Muscle layer of colon (tissue), 2 donors: ENCODE results near the gene ACACA.
A peak's percentile ranks its signal among the peaks of the same experiment; 100 is the strongest.
"Not testable (repeated sequence)": the region's sequence is repeated elsewhere in the genome, so short reads cannot be mapped to it uniquely, and the experiment has no call there.

Source experiments
- H3K27ac ChIP-seq: one replicate; pipeline ENCODE4 v1.7.0; 2013; ENCODE audit warnings: low read depth, mild to moderate bottlenecking, low read length, moderate library complexity
- H3K27me3 ChIP-seq, 2 donors: one replicate each; pipeline ENCODE4 v1.7.0; 2013; ENCODE audit warnings: low read length in 2 of 2, mild to moderate bottlenecking in 2 of 2; ENCODE audit not compliant: insufficient read depth in 2 of 2, control insufficient read depth in 1 of 2
- H3K36me3 ChIP-seq: one replicate; pipeline ENCODE4 v1.7.0; 2013; ENCODE audit warnings: mild to moderate bottlenecking, low read length; ENCODE audit not compliant: insufficient read depth
- H3K4me1 ChIP-seq: one replicate; pipeline ENCODE4 v1.7.0; 2013; ENCODE audit warnings: mild to moderate bottlenecking, low read length; ENCODE audit not compliant: insufficient read depth
- H3K4me3 ChIP-seq, 2 donors: one replicate each; pipeline ENCODE4 v1.7.0; 2013; ENCODE audit warnings: low read length in 2 of 2, low read depth in 1 of 2, mild to moderate bottlenecking in 1 of 2, moderate library complexity in 1 of 2
- H3K9ac ChIP-seq: one replicate; pipeline ENCODE4 v1.7.0; 2013; ENCODE audit warnings: low read length
- H3K9me3 ChIP-seq: one replicate; pipeline ENCODE4 v1.7.0; 2013; ENCODE audit warnings: mild to moderate bottlenecking, low read length
- donor health status: abdominal sarcoma.
- donor health status: Adenocarcinoma of cecum.

The ACACA gene

DNA sequence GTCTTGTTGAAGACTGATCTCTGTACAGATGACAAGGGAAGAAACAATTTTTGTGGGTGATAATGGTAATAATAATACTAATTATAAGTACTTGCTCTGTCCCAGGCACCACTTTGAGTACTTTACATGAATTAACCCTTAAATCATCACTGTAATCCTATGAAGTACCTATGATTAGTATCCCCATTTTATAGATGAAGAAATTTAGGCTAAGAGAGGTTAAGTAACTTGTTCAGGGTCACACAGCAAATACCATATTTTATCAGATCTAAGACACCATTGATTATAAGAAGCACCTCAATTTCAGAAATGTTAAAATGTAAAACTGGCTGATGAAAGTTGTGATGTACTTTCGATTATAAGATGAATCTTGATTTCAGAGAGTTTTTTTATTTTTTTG lies 18.6 kb upstream of the ACACA start:
- Histone ChIP-seq H3K4me1 (no peaks in the 10 kb centered on the region), H3K36me3 (peaks cover 29% of the 10 kb centered on the region), H3K4me3 (no peak overlapping the region), H3K27ac (no peak overlapping the region), H3K9me3 (no peaks in the 10 kb centered on the region), H3K9ac (no peak overlapping the region), H3K27me3 (no peaks in the 10 kb centered on the region)

DNA sequence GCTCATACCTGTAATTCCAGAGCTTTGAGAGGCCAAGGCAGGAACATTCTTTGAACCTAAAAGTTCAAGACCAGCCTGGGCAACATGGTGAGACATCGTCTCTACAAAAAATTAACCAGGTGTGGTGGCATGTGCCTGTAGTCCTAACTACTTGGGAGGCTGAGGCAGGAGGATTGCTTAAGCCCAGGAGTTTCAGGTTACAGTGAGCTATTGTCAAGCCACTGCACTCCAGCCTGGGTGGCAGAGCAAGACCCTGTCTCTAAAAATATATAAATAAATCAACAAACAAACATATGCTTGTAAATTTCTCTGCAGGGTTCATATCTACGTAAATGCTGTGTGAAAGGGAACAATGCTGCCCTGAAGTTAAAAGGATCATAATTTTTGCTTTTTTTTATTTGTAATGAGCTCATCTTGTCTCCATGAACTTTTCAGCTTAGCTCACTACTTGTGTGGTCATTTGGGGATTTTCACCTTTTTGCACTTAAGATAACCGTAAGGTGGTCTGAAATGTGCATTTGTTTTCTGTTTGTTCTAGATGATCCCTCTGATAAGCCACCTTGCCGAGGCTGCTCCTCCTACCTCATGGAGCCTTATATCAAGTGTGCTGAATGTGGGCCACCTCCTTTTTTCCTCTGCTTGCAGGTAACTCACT lies 16.5 kb upstream of the ACACA start:
- Histone ChIP-seq H3K9me3 (no peaks in the 10 kb centered on the region), H3K27me3 (no peaks in the 10 kb centered on the region), H3K4me1 (no peaks in the 10 kb centered on the region), H3K36me3 (peaks cover 27% of the 10 kb centered on the region), H3K27ac (no peak overlapping the region), H3K9ac (no peak overlapping the region), H3K4me3 (no peak overlapping the region)

DNA sequence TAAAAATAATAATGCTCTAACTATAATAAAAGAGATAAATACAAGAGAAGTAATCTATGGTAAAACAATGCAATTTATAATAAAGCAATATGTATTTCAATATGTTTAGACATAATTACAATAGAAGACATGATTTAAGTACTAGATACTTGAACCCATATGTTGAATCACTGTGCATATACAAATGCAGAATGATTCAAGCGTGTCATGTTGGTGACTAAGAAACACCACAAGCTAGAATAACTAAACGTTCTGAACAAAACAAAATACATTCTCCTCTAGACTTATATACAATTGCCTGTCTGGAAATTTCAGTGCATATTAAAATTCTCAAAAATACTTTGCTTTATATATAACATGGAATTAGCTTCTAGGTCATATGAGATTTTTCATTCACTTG lies 11.2 kb upstream of the ACACA start:
- Histone ChIP-seq H3K9me3 (no peaks in the 10 kb centered on the region), H3K4me1 (no peaks in the 10 kb centered on the region), H3K36me3 (peaks cover 11% of the 10 kb centered on the region), H3K27ac (no peak overlapping the region), H3K4me3 (no peak overlapping the region), H3K27me3 (no peaks in the 10 kb centered on the region), H3K9ac (no peak overlapping the region)

DNA sequence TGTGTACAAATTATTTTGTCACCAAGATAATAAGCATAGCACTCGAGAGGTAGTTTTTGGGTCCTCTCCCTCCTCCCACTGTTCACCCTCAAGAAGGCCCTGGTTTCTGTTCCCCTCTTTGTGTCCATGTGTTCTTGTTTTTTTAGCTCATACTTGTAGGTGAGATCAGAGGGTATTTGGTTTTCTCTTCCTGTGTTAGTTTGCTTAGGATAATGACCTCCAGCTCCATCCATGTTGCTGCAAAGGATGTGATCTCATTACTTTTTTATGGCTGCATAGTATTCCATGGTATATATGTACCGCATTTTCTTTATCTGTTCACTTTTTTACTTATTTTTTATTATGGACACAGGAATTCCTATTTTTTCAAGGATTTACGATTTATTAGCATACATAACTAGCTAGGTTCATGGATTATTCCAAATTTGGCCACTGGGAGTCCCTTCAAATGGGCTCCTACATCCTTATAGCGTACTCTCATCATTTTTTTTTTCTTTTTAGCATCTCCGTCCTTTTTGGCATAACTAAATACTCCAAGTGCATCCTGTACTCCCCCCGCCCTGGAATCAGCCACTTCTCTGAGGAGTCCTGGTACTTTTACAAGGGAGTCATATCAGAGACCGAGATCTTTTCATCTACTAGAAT lies 7.4 kb upstream of the ACACA start:
- no peaks in the 10 kb centered on the region for H3K4me1 ChIP-seq
- H3K9me3 ChIP-seq = no peaks in the 10 kb centered on the region
- no peaks in the 10 kb centered on the region for H3K27me3 ChIP-seq
- H3K27ac ChIP-seq = no peak overlapping the region
- H3K9ac ChIP-seq = no peak overlapping the region
- H3K36me3 ChIP-seq = peaks cover 11% of the 10 kb centered on the region
- no peak overlapping the region for H3K4me3 ChIP-seq

DNA sequence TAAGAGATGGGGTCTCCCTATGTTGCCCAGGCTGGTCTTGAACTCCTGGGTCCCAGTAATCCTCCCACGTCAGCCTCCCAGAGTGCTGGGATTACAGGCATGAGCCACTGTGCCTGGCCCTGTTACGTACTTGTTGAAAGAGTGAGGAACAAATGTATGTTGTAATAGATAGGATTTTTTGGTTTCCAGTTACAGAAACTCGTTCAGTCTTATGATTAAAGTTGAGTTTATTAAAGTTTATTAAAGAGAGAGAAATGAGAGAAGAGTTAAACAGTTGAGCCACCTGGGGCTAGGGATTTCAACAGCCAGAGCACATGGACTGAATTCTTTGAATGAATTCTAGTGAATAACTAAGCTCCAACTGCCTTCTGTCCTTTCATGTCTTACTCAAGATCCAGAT lies 3.7 kb upstream of the ACACA start:
- Histone ChIP-seq H3K27ac (no peak overlapping the region), H3K4me3 (no peak overlapping the region), H3K27me3 (no peaks in the 10 kb centered on the region), H3K9me3 (no peaks in the 10 kb centered on the region), H3K9ac (no peak overlapping the region), H3K36me3 (peaks cover 11% of the 10 kb centered on the region), H3K4me1 (peaks cover 7% of the 10 kb centered on the region)

DNA sequence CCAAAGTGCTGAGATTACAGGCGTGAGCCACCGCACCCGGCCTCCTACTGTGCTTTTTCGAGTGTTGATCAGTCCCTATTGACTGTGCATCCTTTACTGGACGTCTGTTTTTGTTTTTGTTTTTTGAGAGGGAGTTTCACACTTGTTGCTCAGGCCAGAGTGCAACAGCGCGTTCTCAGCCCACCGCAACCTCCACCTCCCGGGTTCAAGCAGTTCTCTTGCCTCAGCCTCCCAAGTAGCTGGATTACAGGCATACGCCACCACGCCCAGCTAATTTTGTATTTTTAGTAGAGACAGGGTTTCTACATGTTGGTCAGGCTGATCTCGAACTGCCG lies 1.5 kb upstream of the ACACA start:
- peaks cover 17% of the 10 kb centered on the region for H3K4me1 ChIP-seq
- H3K9ac ChIP-seq, H3K9me3 ChIP-seq, H3K27me3 ChIP-seq, H3K36me3 ChIP-seq, H3K27ac ChIP-seq, H3K4me3 ChIP-seq: not testable (repeated sequence)

DNA sequence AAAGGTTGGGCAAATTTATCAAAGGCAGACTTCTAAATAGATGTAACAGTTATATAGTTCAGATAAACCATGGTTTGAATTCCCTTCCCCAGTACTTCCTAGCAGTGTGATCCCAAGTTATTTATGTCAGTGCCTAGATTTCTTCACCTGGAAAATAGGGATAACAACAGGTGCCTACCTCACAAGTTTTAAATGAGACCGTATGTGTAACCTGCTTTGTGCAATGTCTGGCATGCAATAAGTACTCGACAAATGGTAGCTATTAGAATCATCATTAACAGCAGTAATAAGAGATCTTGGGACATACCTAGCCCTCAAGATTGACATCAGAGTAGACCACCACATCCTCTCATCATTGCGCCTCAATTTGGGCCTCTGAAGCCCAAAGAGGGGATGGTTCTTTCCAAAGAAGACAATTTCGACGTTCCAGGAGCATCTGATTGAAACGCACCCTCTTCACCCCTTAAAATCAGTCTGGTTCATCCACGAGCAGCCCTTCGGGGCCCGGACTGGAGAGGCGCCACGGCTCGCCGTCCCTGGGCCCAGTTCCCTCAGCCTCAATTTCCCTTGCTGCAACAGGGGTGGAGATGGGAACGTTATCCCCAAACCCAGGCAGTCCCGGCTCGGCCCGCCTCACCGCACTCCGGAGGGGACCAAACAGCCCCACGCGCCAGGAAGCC lies 541 bp downstream of the ACACA start:
- Histone ChIP-seq H3K36me3 (no peaks in the 10 kb centered on the region), H3K27ac (peak overlapping the region; percentile 95), H3K9ac (peak overlapping the region; percentile 88), H3K4me3 (peak overlapping the region; percentile 85 to 87), H3K4me1 (peaks cover 17% of the 10 kb centered on the region), H3K9me3 (no peaks in the 10 kb centered on the region), H3K27me3 (no peaks in the 10 kb centered on the region)

DNA sequence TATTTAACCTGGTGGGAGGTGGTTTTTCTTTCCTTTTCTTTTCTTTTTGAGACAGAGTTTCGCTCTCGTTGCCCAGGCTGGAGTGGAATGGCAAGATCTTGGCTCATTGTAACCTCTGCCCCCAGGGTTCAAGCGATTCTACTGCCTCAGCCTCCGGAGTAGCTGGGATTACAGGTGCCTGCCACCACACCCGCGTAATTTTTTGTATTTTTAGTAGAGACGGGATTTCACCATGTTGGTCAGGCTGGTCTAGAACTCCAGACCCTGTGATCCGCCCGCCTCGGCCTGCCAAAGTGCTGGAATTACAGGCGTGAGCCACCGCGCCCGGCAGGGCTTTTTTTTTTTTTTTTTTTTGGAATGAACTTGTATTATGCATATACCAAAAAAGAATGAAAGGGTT lies 1.1 kb downstream of the ACACA start:
- peak overlapping the region; percentile 85 to 87 for H3K4me3 ChIP-seq
- not testable (repeated sequence) for H3K36me3 ChIP-seq, H3K9me3 ChIP-seq, H3K27ac ChIP-seq, H3K27me3 ChIP-seq
- peaks cover 17% of the 10 kb centered on the region for H3K4me1 ChIP-seq
- H3K9ac ChIP-seq = peak overlapping the region; percentile 88

DNA sequence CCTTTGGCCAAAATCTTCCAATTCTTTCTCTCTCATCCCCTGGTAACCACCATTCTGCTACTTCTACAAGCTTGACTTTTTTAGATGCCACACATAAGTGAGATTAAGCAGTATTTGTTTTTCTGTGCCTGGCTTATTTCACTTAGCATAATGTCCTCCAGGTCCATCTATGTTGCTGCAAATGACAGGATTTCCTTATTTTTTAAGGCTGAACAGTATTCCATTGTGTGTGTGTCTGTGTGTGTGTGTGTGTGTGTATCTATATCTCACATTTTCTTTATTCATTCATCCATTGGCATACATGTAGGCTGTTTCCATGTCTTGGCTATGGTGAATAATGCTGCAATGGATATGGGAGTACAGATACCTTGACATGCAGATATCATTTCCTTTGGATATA lies 6.1 kb downstream of the ACACA start:
- Histone ChIP-seq H3K36me3 (no peaks in the 10 kb centered on the region), H3K9ac (no peak overlapping the region), H3K27me3 (no peaks in the 10 kb centered on the region), H3K27ac (no peak overlapping the region), H3K4me1 (peaks cover 12% of the 10 kb centered on the region), H3K9me3 (no peaks in the 10 kb centered on the region), H3K4me3 (no peak overlapping the region)

DNA sequence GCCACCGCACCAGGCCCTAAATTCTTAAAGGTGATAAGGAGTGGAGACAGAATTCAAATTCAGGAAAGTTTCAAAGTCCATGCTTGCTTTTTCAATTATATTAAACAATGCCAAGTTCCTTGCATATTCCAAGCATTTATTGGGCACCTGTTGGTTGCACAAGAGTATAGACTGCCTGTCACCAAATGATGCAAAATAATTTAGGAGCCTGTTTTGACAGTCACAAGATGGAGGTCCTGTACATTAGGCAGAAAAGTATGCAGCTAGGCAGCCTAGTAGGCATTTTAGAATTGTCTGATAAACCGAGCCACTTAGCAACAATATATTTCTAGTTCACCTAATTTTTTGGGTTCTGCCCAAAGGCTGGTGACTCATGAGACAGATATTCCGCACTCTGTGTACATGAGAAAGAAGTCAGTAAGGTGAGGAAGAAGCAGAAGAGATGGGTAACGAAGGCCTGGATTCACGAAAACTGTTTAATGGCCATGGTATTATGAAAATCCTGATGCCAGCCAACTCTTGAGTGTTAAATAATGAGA lies 7.3 kb downstream of the ACACA start:
- Histone ChIP-seq H3K27me3 (no peaks in the 10 kb centered on the region), H3K9ac (no peak overlapping the region), H3K36me3 (no peaks in the 10 kb centered on the region), H3K9me3 (no peaks in the 10 kb centered on the region), H3K27ac (no peak overlapping the region), H3K4me1 (peaks cover under 1% of the 10 kb centered on the region), H3K4me3 (no peak overlapping the region)

DNA sequence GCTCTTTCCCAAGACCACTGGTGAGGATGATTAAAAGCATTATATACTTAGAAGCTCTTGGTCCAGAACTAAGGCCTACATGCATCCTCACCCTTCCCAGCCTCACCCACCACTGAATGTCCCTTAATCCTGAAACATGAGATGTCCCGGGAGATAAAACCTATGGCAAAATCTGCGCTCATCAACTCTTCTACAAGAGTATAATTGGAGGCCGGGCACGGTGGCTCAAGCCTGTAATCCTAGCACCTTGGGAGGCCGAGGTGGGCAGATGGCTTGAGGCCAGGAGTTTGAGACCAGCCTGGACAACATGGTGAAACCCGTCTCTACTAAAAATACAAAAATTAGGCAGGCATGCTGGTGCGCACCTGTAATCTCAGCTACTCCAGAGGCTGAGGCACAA lies 13.3 kb downstream of the ACACA start:
- Histone ChIP-seq H3K9ac (no peak overlapping the region), H3K27me3 (no peaks in the 10 kb centered on the region), H3K27ac (no peak overlapping the region), H3K36me3 (no peaks in the 10 kb centered on the region), H3K4me3 (no peak overlapping the region), H3K9me3 (no peaks in the 10 kb centered on the region), H3K4me1 (no peaks in the 10 kb centered on the region)
